Ecto neural progenitor cell (in vitro differentiated cells): Measurements from ENCODE around the gene FILIP1L.

Experiments
- DNase-seq: peaks from one replicate; pipeline ENCODE4 v3.0.0-alpha.2; 2018; ENCODE audit warnings: low spot score

Gene FILIP1L

DNA sequence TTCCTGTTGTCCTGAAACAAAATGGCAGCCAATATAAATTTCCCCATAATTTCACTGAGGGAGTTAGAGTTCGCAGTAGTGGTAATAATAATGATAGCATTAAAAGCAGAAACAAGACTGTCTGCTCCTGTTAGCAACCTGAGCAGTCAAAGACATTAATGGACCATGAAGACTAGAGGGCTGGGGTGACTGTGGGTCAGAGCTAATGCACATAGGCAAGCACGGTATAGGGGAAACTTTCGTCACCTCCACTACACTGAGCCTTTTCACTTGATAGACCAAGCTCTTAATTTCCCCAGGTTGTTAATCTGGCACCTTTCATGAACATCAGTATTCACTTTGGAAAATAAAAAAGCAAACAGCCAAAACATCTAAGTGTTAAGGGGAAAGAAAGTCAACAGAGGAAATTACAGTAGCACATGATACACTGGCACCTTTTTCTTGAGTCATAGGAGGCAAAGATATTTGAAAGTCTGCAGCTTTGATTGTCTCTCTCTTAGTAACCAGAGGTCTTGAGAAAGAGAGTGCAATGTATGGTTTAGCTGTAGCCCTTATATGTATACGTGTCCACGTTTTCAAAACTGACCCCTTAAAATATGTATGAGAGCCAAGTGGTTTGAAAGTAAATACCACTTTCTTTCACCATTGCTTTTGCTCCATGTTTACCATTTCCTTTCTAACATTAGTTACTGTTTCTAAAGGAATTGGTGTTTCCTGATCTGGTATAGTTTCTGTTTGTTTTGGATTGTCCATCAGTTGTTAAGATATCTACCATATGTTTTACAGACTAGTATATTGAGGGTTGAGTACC, 104.8 kb downstream of the FILIP1L start:
- DNase-seq, result no peak

DNA sequence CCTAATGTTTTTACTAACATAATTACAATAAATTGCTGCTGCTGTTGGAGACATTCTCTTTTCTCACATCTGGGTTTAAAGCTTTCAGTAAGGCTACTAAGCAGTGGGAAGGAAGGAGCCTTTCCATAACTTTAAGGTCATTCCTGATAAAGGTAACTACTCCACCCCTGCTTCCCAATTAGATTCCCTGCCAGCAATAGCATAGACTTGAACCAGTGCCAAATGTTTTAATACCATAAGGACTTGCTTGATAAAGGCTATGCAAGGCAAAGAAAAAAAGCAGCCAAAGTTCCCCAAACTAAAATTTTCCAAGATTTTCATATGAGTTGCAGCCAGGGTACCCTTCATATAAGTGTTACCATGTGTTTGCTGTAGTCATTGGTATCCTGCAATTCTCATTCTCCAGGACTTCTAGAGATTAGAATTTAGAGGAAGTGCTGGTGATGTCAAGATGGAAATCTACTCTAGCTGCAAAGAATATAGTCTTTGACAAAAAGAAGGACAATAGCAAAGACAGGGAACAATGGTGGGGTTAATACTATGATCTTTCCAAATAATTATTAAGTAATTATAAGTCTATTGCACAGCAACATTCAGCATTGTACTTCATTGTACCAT, 106.1 kb downstream of the FILIP1L start:
- no peak for DNase-seq

DNA sequence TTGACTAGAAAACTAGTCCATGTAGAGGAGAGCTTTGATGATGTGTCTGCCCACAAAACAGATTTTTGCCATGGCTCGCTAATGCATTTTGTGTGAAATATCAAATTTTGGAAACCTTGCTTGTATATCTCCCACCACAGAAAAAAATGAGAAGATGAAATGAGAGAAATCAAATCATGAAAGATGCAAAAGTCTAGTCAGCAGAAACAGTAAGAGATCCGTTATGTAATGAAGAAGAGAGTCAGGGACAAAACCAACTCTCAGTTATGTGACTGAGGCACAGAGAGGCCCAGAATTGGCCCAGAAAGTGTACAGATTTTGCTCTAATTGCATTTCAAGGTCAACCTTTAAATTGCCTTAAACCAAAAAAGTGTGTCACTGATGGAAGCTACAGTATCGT, 107.0 kb downstream of the FILIP1L start:
- DNase-seq, result no peak

DNA sequence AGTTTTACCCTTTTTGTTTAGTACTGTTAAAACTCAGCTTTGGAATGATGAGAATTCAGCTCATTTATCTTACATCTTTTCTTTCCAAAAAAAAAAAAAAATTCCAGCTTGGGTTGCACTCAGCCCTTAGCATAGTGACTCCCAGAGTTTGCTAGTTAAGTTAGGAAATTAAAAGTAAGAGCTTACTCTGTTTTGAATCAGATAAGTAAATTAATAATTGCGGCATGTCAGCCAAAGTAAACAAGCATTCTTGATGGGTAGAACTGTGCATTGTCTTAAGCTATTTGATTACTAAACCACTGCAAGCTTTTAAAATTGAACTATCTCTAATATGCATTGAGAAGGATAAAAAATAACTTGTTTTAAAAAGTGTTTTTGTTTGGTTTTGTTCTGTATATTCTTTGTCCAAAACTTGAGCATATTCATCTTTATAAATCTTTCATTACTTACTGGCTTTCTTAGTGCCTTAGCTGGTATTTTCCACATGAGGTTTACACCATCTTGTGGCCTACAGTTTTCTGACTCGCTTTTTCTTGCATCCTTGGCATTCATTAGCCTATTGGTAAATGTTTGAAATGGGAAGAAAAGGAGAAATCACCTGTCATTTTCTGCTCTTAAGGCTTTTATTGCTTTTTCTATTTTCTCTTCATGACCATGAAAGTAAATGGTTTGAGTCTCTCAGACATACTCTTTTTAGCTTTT, 107.6 kb downstream of the FILIP1L start:
- no peak for DNase-seq

- no peak for DNase-seq
Measured at GRCh38 chr3:100005665-100006393, 108.5 kb downstream of the FILIP1L start.

GRCh38 chr3:100004931-100005330, 109.4 kb downstream of the FILIP1L start:
- no peak for DNase-seq

DNA sequence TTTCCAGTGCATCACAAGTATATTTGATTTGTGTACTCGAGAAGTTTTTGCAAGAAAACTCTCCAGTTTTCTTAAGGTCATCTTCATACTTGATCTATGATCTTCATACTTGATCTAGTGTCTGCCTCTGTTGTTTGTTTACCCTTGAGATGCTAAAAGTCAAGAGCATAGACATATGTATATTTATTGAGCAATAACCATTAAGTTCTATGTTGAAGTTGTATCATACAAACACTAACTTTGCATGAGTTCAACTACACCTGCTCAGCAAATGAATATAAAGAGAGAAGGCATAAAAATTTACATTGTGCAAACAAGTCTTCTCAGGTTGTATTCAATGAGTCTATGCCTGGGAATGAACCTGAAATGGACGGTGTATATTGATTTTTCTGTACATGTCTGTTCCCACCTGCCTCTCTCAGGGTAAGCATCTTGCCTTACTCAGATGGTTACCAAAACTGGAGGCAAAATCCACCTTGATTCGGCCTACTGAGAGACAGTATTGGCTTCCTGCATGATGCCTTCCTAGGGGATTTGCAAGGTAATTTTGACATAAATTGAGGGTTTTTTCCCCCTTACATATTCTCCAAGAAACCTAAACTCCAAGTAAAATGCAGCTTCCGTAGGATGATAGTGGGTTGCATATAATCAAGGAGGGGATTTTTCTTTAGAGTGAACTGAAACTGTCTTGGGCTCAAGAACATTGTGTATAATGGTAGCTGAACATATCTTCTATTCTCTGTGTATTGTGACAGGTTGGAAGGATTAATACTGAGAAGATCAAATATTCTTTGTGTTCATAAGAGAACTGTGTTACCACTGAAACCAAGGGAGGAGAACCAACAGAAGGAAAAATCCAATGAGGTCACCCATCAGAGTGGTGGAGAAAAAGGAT, 110.4 kb downstream of the FILIP1L start:
- no peak for DNase-seq

GRCh38 chr3:100002599-100003350, 111.5 kb downstream of the FILIP1L start:
- DNase-seq, result no peak

DNA sequence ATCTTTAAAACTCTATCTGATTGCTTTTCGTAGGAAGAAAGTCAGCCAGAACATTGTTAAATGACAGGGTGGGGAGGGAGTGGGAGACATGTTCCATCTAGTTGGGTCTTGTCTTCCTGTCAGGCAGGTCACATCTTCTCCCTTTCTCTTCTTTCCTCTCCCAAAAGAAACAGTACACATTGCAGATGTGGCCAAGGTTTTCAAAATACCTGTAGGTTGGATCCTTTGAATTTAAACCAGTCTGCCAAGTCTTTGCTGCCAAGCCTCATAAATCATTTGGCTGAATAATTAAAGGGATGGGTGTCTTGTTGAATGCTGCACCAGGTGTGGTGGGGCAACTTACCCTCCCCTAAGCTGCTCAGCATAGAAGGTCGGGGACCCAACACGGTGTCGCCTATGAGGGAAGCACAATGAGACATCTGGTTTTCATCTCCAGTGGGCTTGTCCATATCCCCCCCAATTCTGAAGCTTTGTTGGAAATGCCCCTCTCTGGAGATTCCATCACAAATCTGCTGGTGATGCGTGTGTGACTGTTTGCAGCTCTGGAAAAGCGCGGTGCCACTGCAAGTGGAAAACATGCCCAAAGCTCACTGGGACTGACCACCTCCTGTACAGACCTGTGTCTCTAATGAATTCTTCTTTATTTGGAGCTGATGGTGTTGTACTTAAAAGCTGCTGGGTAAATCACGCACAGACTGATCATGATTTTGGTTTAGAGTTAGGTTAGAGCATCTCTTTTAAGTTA, 112.6 kb downstream of the FILIP1L start:
- no peak for DNase-seq

DNA sequence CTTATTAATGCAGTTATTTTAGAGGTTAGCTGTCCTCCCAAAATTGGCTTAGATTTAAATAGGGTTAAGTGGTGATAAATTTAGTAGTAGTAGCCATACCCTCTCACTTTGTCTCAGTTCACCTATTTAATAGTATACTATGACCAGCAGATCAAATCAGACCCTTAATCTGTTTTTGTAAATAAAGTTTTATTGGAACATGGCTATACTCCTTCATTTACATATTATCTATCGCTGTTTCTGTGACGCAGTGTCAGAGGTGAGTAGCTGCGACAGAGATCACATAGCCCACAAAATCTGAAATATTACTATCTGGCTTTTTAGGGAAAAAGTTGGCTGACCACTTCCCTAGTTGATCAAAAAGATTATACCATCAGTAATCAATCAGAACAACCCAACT, 113.2 kb downstream of the FILIP1L start:
- DNase-seq, result no peak

- DNase-seq, result no peak
Measured at GRCh38 chr3:99999536-99999935, 114.8 kb downstream of the FILIP1L start.

- no peak for DNase-seq
Measured at GRCh38 chr3:99997293-99997692, 117.0 kb downstream of the FILIP1L start.

DNA sequence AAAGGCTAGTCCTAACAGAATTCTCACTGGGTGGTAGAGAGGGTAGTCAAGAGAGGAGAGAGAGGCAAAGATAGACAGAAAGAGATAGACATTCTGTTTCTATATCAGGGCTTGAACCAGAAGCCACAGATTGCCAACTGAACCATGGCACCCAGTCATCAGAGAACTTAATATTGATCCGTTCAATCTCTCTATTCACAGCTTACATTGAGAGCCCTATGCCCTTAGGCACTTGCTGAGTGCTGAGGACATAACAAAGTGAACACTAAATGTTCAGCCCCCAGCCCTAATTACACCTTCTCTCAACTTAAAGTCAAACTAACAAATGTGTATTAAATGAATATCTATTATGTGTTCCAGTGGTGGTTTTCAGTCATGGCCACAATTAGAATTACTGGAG, 124.1 kb downstream of the FILIP1L start:
- DNase-seq, result no peak

GRCh38 chr3:99984668-99985067, 129.6 kb downstream of the FILIP1L start:
- DNase-seq, result no peak

DNA sequence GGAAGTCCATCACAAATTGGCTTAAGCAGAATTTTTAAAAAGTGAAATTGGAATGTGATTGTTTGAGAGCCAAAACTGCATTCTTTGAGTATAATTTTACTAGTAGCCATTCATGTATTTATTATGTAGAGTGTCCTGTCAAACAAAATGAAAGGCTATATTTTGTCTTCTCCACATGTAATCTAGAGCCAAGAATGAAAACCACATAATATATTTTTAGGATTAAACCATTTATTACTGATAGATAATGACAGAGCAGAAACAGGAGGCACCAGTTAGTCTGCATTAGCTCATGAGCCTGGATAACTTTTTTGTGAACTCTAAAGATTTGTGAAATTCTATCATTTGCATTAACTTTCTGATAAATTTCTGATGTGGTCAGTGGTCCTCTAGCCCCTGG, 130.2 kb downstream of the FILIP1L start:
- DNase-seq, result no peak

DNA sequence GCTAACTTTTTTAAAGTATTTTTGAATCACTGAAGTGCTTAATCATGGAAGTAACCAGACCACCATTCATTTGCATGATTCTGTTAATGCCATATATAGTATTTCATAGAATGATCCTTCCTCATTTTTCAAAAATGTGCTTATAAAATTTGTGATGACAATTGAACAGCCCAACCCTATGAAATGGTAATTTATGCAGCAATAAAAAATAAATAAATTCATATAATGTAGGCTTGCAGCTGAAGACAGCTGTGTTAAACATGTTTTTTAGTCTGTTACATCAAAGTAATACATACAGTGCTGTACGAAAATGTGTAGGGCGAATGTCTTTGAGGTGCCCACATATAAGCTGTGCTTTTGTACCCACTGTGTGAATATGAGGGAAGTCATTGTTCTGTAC, 131.7 kb downstream of the FILIP1L start:
- DNase-seq, result no peak

GRCh38 chr3:99981138-99981537, 133.2 kb downstream of the FILIP1L start:
- no peak for DNase-seq

GRCh38 chr3:99980606-99981005, 133.7 kb downstream of the FILIP1L start:
- no peak for DNase-seq

- no peak for DNase-seq
Measured at GRCh38 chr3:99978221-99978620, 136.1 kb downstream of the FILIP1L start.

DNA sequence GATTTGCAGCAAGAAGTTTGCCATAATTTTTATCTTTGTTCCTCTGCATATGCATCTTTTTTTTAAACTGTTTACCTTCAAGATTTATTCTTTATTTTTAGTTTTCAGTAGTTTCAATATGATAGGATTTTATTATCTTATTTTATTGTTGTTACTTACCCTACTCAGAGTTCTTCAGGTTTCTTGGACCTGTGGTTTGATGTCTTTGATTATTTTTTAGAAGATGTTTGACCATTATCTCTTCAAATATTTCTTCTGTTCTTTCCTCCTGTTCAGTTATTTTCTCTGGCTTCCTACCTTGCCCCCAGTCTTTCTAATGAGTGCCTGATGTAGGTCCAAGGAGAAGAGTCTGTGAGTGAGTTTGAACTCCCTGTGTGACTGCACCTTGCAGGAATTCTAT, 137.7 kb downstream of the FILIP1L start:
- no peak for DNase-seq
